Measurements from ENCODE around the gene TEX26.

DNA sequence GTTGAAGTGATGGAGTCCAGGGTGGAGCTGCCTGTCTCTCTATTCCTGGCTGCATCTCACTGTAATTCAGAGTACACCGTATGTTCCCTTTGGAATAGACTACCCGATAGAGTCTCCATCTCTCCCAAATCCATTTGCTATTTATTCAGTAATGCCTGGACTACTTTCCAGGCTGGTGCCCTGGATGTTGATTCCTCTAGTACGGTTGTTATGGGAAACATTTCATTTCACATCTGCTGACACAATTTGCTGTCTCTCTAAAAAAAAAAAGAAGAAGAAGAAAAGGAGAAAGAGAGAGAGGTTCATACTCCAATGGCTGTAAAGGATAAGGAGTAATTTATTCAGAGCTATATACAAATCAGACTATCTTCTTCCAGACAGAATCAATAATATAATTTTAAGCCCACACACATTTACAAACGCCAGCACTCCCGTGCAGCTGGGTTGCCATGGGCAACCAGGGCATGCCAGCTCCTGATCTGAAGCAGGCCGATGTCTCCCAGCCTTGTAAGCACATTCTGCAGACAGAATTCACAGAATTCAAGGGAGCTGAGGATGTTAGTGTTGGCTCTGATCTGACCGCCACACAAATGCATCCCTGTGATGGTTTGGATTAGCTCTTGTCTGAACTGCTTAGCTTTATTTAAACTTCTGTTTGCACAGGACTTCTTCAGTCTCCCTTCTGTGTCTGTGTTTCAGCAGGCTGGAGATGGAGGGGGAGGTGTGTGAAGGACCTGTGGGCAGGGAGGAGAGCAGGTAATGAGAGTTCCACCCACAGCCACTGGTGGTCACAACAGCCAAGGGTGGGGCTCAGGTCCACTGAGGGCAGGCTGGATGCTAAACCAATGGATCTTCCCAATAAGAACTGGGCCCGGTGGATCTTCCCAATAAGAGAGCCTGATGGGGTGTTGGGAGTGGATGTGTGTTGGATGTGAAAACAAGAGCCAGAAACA is 66.0 kb downstream of the TEX26 start:
- TF ChIP-seq, protein P1, sequence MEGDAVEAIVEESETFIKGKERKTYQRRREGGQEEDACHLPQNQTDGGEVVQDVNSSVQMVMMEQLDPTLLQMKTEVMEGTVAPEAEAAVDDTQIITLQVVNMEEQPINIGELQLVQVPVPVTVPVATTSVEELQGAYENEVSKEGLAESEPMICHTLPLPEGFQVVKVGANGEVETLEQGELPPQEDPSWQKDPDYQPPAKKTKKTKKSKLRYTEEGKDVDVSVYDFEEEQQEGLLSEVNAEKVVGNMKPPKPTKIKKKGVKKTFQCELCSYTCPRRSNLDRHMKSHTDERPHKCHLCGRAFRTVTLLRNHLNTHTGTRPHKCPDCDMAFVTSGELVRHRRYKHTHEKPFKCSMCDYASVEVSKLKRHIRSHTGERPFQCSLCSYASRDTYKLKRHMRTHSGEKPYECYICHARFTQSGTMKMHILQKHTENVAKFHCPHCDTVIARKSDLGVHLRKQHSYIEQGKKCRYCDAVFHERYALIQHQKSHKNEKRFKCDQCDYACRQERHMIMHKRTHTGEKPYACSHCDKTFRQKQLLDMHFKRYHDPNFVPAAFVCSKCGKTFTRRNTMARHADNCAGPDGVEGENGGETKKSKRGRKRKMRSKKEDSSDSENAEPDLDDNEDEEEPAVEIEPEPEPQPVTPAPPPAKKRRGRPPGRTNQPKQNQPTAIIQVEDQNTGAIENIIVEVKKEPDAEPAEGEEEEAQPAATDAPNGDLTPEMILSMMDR (tag by site-specific recombination; IDR thresholded peaks at IDR 0.05), result no peak
- TF ChIP-seq MZF1 (tag by site-specific recombination; IDR thresholded peaks at IDR 0.05; ENCODE audit: borderline replicate concordance) (no peak), YY1 (tag by site-specific recombination; IDR thresholded peaks at IDR 0.05) (no peak), ZNF791 (tag by site-specific recombination; IDR thresholded peaks at IDR 0.05) (no peak)
- TF ChIP-seq, protein P2, sequence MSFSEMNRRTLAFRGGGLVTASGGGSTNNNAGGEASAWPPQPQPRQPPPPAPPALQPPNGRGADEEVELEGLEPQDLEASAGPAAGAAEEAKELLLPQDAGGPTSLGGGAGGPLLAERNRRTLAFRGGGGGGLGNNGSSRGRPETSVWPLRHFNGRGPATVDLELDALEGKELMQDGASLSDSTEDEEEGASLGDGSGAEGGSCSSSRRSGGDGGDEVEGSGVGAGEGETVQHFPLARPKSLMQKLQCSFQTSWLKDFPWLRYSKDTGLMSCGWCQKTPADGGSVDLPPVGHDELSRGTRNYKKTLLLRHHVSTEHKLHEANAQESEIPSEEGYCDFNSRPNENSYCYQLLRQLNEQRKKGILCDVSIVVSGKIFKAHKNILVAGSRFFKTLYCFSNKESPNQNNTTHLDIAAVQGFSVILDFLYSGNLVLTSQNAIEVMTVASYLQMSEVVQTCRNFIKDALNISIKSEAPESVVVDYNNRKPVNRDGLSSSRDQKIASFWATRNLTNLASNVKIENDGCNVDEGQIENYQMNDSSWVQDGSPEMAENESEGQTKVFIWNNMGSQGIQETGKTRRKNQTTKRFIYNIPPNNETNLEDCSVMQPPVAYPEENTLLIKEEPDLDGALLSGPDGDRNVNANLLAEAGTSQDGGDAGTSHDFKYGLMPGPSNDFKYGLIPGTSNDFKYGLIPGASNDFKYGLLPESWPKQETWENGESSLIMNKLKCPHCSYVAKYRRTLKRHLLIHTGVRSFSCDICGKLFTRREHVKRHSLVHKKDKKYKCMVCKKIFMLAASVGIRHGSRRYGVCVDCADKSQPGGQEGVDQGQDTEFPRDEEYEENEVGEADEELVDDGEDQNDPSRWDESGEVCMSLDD (tag by site-specific recombination; IDR thresholded peaks at IDR 0.05), result no peak
- TF ChIP-seq, protein P3, sequence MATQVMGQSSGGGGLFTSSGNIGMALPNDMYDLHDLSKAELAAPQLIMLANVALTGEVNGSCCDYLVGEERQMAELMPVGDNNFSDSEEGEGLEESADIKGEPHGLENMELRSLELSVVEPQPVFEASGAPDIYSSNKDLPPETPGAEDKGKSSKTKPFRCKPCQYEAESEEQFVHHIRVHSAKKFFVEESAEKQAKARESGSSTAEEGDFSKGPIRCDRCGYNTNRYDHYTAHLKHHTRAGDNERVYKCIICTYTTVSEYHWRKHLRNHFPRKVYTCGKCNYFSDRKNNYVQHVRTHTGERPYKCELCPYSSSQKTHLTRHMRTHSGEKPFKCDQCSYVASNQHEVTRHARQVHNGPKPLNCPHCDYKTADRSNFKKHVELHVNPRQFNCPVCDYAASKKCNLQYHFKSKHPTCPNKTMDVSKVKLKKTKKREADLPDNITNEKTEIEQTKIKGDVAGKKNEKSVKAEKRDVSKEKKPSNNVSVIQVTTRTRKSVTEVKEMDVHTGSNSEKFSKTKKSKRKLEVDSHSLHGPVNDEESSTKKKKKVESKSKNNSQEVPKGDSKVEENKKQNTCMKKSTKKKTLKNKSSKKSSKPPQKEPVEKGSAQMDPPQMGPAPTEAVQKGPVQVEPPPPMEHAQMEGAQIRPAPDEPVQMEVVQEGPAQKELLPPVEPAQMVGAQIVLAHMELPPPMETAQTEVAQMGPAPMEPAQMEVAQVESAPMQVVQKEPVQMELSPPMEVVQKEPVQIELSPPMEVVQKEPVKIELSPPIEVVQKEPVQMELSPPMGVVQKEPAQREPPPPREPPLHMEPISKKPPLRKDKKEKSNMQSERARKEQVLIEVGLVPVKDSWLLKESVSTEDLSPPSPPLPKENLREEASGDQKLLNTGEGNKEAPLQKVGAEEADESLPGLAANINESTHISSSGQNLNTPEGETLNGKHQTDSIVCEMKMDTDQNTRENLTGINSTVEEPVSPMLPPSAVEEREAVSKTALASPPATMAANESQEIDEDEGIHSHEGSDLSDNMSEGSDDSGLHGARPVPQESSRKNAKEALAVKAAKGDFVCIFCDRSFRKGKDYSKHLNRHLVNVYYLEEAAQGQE (tag by site-specific recombination; IDR thresholded peaks at IDR 0.05), result no peak
